ENCODE results near the gene LGMN.
A peak's percentile ranks its signal among the peaks of the same experiment; 100 is the strongest.

- TF ChIP-seq HMGA1 (CRISPR knock-in tag; conservative IDR thresholded peaks at IDR 0.05) (no peak), ZNF317 (CRISPR knock-in tag; IDR thresholded peaks at IDR 0.05) (peak; percentile 74), GTF2F1 (IDR thresholded peaks at IDR 0.05; ENCODE audit: low read length) (no peak), CHD2 (IDR thresholded peaks at IDR 0.05; ENCODE audit: low read depth, low read length) (peak; percentile 27; the same call in 1 of the 2 replicates), CTCF (CRISPR knock-in tag; IDR thresholded peaks at IDR 0.05) (peak; percentile 19; the same call in 1 of the 2 replicates), EP300 (IDR thresholded peaks at IDR 0.05; ENCODE audit: low read depth in 2 of 2, low read length in 2 of 2) (no peak), EP300 (CRISPR knock-in tag; IDR thresholded peaks at IDR 0.05; ENCODE audit: borderline replicate concordance) (no peak)
Measured at GRCh38 chr14:92748259-92749016, at the start of gene LGMN.
